Fibroblast of skin of left biceps (primary cell): Measurements from ENCODE around the gene CTNNBL1.
"Not testable (repeated sequence)": the region's sequence is repeated elsewhere in the genome, so short reads cannot be mapped to it uniquely, and the experiment has no call there.

Experiments
- DNase-seq, 2 experiments: peaks; one replicate each; pipeline ENCODE4 v3.0.0-alpha.2; 2013; ENCODE audit warnings: low read depth in 2 of 2

CTNNBL1 gene

DNA sequence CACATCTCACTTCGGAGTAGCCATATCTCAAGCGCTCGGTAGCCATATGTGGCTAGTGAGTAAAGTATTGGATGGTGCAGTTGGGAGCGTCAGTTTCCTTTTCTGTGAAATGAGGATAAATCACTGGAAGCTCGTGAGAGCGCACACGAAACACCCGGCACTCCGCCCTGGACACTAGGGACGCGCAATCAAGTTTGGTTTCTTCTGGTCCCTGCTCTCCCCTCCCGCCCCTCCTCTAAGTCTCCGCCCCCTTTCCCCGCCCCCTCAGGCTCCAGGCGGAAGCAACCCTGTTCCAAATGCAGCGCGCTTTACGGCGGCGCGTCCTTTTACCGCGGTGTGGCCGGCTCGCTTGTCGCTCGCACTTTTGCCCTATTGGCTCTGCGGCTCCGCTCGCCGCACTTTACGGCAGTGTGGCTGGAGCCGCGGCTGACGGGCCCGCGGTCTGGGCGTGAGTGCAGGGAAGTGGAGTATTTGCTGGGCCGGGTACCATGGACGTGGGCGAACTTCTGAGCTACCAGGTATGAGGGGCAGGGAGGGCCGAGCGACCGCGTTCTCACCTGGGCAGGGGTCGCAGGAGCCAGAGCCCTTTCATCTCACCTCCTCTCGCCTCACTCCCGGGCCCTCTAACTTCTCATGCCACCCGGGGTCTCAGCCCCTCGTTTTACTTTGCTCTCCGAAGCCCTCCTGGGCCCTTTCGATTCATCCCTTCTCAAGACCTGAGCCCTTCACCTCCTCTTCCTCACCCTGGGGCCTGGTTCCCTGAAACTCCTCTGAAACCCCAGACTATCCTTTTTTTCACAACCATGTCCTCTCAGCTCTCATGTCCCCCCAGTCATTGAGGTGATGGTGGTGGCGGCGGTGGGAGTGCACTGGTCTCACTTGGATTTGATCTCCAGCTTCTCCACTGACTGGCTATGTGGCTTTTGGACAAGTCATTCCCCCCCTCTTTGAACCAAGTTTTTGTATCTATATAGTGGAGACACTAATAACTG lies at the start of gene CTNNBL1:
Gene CTNNBL1 (plus strand): TSS at position 396 of the 992 bp plus-strand sequence. CDS start 93 bp downstream, at position 489.
- peak; percentile 92 to 93 for DNase-seq

- no peak for DNase-seq
Observed at GRCh38 chr20:37644605-37645004, 49.2 kb upstream of the CTNNBL1 start.

- no peak for DNase-seq
Observed at GRCh38 chr20:37647946-37648345, 45.9 kb upstream of the CTNNBL1 start.

DNA sequence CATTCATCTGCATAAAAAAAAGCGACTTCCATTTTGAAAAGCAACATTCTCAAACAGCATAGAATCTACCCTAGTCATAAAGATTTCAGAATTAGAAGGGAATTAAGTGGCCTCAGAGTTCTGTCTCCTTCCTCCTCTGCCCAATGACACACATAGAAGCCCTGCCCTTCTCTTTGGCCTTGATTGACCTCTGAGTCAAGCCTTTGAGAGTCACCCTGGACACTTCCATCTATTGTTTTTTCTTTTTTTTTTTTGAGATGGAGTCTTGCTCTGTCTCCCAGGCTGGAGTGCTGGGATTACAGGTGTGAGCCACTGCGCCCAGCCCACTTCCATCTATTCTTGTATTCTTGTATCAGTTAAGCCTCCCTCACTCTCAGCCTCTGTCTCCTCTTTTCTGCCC lies 44.8 kb upstream of the CTNNBL1 start:
- DNase-seq: no peak

DNA sequence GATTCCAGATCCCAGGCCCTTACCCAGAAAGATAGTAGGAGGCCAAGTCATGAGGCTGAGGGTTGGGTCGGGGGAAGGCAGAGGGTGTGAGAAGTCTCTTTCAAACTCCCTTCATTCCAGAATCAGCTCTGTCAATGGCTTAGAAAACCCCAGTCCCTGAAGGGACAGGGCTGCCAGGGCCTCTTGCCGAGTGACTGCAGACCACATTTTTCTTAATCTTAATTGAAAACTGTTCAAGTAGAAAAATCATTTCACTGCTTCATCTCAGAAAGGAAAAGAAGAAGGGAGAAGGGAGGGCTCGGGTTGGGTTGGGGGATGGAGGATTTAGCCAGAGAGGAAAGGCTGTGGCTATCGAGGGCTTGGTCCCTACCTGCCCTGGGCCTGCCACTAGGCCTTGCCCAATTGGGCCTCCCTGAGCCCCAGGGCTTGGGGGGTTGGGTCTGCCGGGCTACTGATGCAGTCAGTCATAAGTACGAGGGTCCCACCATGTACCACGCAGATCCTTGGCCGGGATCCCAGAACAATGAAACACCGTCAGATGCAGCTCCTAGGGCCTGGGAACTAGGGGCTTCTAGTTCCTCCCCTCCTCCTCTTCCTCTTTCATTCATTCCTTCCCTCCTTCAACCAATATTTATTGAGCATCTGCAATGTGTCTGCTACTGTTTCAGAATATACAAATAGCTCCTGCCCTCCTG lies 44.0 kb upstream of the CTNNBL1 start:
- no peak for DNase-seq

- no peak for DNase-seq
Observed at GRCh38 chr20:37650661-37651060, 43.2 kb upstream of the CTNNBL1 start.

DNA sequence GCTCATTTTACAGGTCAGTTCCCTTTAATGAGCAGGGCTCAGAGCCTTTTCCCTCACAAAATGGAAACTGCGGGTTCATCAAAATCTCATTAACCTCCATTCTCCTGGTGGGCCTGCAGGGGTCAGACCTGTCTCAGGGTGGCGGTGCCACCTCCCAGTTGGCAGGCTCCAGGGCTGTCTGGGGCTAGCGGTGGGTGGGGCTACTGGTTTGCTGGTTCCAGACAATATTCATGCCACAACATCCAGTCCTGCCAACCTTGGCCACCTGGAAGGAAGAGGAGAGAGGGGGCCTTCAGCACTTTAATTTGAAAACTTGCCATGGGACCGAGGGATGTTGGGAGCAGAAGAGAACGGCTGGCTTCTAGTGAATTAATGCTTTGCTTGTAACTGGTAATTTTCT lies 41.9 kb upstream of the CTNNBL1 start:
- no peak for DNase-seq

- DNase-seq: no peak
Observed at GRCh38 chr20:37656945-37657344, 36.9 kb upstream of the CTNNBL1 start.

DNA sequence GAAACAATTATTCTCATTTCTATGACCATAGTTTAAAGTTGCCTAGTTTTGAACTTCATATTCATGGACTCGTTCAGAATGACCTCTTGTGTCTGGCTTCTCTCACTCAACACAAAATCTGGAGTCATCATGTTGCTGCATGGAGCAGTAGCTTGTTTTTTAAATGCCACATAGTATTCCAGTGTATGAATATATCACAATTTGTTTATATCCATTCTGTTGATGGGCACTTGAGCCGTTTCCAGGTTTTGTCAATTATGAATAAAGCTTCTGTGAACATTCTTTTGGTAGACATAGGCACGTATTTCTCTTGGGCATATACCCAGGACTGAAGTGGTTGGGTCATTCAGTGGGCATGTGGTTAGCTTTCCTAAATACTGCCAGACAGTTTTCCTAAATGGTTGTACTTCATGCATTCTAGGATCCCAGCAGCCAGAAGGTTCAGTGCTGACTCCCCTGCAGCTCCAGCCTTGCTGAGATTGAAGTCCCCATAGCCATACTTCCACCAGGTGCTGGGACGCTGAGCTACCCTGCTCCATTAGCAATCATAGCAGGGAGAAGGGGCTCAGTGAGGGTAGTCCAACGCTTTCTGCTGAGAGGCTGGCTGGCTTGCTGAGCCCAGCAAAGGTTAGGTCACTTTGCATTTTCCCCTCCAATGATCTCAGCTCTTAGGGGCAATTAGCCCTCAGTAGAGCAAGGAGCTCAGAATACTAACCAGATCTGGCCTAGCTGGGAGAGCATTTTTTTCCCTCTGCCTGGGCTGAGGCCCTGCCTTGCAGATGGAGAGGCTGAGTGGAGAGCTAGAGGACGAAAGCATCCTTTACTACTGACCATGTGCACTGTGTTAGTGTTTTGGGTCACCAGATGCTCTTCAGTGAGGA lies 35.7 kb upstream of the CTNNBL1 start:
- no peak for DNase-seq

- no peak for DNase-seq
Observed at GRCh38 chr20:37661519-37661918, 32.3 kb upstream of the CTNNBL1 start.

GRCh38 chr20:37662308-37662707 lies 31.5 kb upstream of the CTNNBL1 start:
- no peak for DNase-seq

GRCh38 chr20:37664595-37664994 lies 29.2 kb upstream of the CTNNBL1 start:
- DNase-seq: not testable (repeated sequence)

DNA sequence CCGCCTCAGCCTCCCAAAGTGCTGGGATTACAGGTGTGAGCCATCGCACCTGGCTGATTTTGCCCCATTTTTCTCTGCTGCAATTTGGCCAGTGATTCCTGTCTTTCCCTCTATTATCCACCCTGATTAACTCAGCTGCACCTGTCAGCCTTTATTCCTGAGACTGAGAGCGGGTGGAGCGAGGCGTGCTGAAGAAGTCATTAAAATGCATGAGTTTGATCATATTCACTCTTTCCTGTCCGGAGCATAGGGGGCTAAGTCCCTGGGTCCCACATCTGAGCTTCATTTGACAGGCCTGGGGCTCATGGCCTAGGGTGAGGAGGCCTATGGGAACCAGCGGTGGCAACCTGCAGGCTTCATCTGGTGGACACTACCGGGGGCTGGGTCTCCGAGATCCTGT lies 25.7 kb upstream of the CTNNBL1 start:
- no peak for DNase-seq

DNA sequence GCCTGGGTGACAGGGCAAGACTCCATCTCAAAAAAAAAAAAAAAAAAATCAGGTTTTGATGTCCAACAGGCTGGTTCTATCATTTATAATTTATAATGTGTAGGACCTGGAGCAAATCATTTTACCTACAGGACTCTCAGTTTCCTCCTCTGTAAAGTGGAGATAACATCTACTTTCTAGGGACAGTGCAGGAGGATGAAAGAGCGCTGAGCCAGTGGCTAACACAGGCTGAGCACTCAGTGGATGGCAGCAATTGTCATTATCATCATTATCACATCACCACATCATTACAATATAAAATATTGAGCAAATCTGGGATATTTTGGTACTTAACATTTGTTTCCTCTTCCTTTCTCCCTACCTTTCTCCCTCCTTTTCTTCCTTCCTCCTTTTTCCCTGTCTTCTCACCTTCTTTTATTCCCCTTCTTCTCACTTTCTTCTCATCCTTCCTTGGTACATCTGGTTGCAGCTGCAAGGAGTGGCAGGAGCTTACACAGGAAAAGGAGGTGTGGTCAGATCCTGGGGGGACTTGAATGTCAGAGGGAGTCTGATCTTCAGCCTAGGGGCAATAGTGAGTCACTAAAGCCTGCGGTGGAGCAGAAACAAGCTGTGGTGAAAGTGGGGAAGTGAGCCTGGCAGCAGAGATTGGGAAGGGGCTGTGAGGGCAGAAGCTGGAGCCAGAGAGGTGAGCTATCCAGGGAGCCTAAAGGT lies 24.6 kb upstream of the CTNNBL1 start:
- DNase-seq: no peak

DNA sequence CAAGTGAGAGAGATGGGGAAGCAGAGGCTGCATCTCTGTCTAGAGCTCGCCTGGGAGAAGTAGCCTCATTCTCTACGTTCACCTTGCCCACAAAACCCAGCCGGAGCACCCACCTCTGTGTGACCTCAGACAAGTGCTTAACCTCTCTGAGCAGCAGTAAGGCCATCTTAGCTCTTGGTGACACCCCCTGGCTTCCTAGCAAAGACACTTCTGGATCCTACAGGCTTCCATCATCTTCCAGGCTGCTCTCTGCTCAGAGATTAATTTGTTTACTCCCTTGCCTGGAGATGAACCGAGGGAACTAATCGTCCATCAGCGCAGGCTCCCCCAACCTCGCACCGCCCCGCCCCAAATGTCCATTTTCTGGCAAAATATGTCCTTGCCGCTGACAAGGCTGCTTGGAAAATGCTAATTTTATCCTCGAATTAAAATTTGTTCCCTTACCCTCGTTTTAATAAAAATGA lies 24.0 kb upstream of the CTNNBL1 start:
- DNase-seq: no peak

GRCh38 chr20:37670351-37670791 lies 23.5 kb upstream of the CTNNBL1 start:
- no peak for DNase-seq

GRCh38 chr20:37672143-37672542 lies 21.7 kb upstream of the CTNNBL1 start:
- DNase-seq: no peak

DNA sequence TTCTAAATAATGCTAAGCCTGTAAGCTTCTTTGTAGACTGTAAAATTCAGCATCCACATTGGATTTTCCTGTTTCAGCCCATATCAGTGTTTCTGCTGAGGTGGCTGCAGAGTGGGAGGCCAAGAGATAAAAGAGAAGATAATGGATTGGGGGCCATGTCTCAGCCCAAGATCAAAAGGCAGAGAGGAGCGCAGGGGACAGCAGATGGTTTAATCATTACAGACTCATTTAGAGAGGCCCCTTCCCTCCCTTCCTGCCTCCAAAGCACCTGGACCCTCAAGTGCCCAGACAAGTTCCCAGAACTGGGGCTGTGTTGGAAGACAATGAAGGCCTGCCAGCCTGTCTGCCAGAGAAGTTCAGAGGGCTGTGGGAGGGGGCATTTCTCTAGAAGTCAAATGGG lies 20.4 kb upstream of the CTNNBL1 start:
- DNase-seq: no peak

DNA sequence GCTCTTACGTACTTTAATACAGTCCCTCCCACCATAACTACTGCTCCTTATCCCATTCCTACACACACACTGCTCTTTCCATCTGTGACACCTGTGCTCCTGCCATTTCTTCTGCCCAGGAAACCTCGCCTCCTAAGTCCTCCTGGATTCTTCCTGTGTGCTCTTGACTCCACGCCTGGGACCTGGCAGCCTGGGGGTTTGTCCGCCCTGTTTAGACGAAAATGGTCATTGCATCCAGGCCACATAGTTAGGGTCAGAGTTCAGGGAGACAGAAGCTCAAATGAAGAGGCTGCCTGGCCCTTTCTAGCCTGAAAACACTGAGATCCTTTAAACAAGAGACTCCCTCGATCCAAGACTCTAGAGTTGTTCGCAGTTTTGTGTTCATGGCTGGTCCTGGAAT lies 17.4 kb upstream of the CTNNBL1 start:
- no peak for DNase-seq

GRCh38 chr20:37677969-37678861 lies 15.6 kb upstream of the CTNNBL1 start:
- DNase-seq: no peak
